CD4-positive, alpha-beta T cell (primary cell): Measurements from ENCODE around the gene GGNBP2. TPM values are rescaled to one million over a fixed set of nuclear protein-coding genes. Genes with fewer than 3 reads are reported as not detected.

Source experiments
- ATAC-seq: fragments of 200-7000 bp; cut with Tn5 transposase; one replicate; pipeline ENCODE4 v1.10.0; 2022; ENCODE audit warnings: mild to moderate bottlenecking; ENCODE audit not compliant: poor library complexity
- CTCF ChIA-PET: fragments of 350-600 bp; sonication (Branson Sonifier 250); formaldehyde crosslinking; loops from one replicate; lab custom pipeline; 2021; ENCODE audit warnings: antibody characterized with exemption, inconsistent platforms; lab: Charles Lee
- POLR2A ChIA-PET: fragments of 350-600 bp; sonication (Branson Sonifier 250); formaldehyde crosslinking; loops from one replicate; lab custom pipeline; 2021; ENCODE audit warnings: antibody characterized with exemption, inconsistent platforms; lab: Charles Lee
- DNase-seq, 14 experiments: peaks; one replicate each; pipeline ENCODE4 v3.0.0-alpha.2; 2013 to 2020; ENCODE audit warnings: mixed read lengths in 2 of 14
- H3K27ac ChIP-seq, 2 donors: one replicate each; pipeline versions ENCODE4 v1.5.1 to v1.7.0; 2013; ENCODE audit warnings: low read length in 2 of 2, low read depth in 1 of 2, mild to moderate bottlenecking in 1 of 2
- H3K27me3 ChIP-seq, 2 experiments: 1 replicate in 1 of 2; 2 replicates in 1 of 2; pipeline versions ENCODE4 v1.6.1 to v1.7.0; 2013; ENCODE audit warnings: low read length in 2 of 2, control low read depth in 1 of 2, mild to moderate bottlenecking in 1 of 2, moderate library complexity in 1 of 2; ENCODE audit not compliant: insufficient read depth in 2 of 2, control insufficient read depth in 1 of 2
- H3K36me3 ChIP-seq: one replicate; pipeline ENCODE4 v1.6.1; 2013; ENCODE audit warnings: low read length, control low read depth; ENCODE audit not compliant: insufficient read depth
- H3K4me1 ChIP-seq: one replicate; pipeline ENCODE4 v1.6.1; 2013; ENCODE audit warnings: low read length, control low read depth; ENCODE audit not compliant: insufficient read depth
- H3K4me3 ChIP-seq: one replicate; pipeline ENCODE4 v1.5.1; 2013; ENCODE audit warnings: mild to moderate bottlenecking, low read length, moderate library complexity
- H3K9me3 ChIP-seq, 2 experiments: 1 replicate in 1 of 2; 2 replicates in 1 of 2; pipeline versions ENCODE4 v1.6.1 to v1.7.0; 2013; ENCODE audit warnings: low read length in 2 of 2, mild to moderate bottlenecking in 2 of 2, control low read depth in 1 of 2, moderate library complexity in 1 of 2; ENCODE audit not compliant: control insufficient read depth in 1 of 2, insufficient read depth in 1 of 2
- H3K27ac Mint-ChIP-seq: one replicate; pipeline ENCODE4 v1.8.0; 2020; ENCODE audit warnings: mixed read lengths
- H3K27me3 Mint-ChIP-seq: one replicate; pipeline ENCODE4 v1.8.0; 2021; ENCODE audit warnings: mixed read lengths
- H3K36me3 Mint-ChIP-seq: one replicate; pipeline ENCODE4 v1.8.0; 2021; ENCODE audit warnings: low read depth, mixed read lengths
- H3K4me1 Mint-ChIP-seq: one replicate; pipeline ENCODE4 v1.8.0; 2021; ENCODE audit warnings: low read depth, mixed read lengths
- H3K4me3 Mint-ChIP-seq: one replicate; pipeline ENCODE4 v1.8.0; 2020; ENCODE audit warnings: mild to moderate bottlenecking, mixed read lengths
- H3K9me3 Mint-ChIP-seq: one replicate; pipeline ENCODE4 v1.8.0; 2020; ENCODE audit warnings: mixed read lengths
- intact Hi-C, 2 experiments: fragments of 100-400 bp; cut with DNase I in 1 of 2; cut with micrococcal nuclease in 1 of 2; formaldehyde crosslinking; loops; one replicate each; pipeline versions ENCODE4 v1.15.1 to v1.9.0; 2023 to 2025; cut with DNase I, micrococcal nuclease
- total RNA-seq, 174 experiments: library from RNA in 2 of 174; stranded (reverse) in 2 of 174; gene quantifications; one replicate each; pipeline ENCODE4 v1.2.3 and lab custom pipeline; 2021 to 2026
- TF ChIP-seq, protein P1 (sequence below): fragments of 200-600 bp; IDR thresholded peaks from one replicate; pipeline ENCODE4 v1.8.0; 2022; ENCODE audit warnings: antibody characterized with exemption, mild to moderate bottlenecking

The GGNBP2 gene
- total RNA-seq, 2 experiments from 2014 or later, result 216 to 228 TPM

DNA sequence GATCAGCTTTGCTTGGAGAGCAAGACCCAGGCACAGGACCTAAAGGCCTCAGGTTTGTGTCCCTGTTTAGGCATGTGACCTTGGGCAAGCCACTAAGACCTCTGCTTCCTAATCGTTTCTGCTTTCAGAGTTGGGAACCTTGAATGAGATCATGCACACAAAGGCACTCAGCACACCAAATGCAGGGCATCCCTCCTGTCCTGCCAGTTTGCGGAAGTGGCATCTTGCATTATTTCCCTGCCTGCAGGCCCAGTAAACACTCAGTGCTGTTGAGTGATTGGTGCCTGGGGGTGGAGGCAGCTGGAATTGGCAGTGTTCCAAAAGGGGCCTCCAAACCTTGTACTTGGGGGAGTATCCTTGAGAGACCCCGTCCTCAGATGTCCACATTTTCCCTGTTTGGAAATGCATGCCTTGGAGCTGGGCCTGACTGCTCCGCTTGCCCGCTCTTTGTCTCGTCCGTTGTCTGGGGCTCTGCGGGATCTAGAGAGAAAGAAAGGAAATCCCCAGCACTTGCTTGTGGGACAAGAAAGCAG is 85.3 kb downstream of the GGNBP2 start:
- intact Hi-C loops, result loop anchor here (1.0 to 2.0 kb wide), 7 partner anchors 77 to 743 kb away; no protein-coding TSS in a partner anchor
- ChIA-PET CTCF (interaction anchor here (1.5 kb wide), 1 partner anchor 417 kb away, joined by 13 read pairs; no protein-coding TSS in a partner anchor), POLR2A (no interaction called here)
- DNase-seq (no peak), ATAC-seq (no peak)
- Histone ChIP-seq H3K27me3 (peaks cover 4 to 16% of the 10 kb centered on the region in 2 experiments), H3K27ac (no peak overlapping the region), H3K4me1 (peaks cover 3% of the 10 kb centered on the region), H3K4me3 (no peak overlapping the region), H3K36me3 (no peaks in the 10 kb centered on the region), H3K9me3 (peaks cover 0 to 4% of the 10 kb centered on the region in 2 experiments)
- Mint-ChIP-seq H3K4me3 (no peak overlapping the region), H3K27me3 (peaks cover 20% of the 10 kb centered on the region), H3K27ac (no peak overlapping the region), H3K9me3 (no peaks in the 10 kb centered on the region), H3K36me3 (no peaks in the 10 kb centered on the region), H3K4me1 (peaks cover 3% of the 10 kb centered on the region)
- TF ChIP-seq, protein P1, sequence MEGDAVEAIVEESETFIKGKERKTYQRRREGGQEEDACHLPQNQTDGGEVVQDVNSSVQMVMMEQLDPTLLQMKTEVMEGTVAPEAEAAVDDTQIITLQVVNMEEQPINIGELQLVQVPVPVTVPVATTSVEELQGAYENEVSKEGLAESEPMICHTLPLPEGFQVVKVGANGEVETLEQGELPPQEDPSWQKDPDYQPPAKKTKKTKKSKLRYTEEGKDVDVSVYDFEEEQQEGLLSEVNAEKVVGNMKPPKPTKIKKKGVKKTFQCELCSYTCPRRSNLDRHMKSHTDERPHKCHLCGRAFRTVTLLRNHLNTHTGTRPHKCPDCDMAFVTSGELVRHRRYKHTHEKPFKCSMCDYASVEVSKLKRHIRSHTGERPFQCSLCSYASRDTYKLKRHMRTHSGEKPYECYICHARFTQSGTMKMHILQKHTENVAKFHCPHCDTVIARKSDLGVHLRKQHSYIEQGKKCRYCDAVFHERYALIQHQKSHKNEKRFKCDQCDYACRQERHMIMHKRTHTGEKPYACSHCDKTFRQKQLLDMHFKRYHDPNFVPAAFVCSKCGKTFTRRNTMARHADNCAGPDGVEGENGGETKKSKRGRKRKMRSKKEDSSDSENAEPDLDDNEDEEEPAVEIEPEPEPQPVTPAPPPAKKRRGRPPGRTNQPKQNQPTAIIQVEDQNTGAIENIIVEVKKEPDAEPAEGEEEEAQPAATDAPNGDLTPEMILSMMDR, result no peak

DNA sequence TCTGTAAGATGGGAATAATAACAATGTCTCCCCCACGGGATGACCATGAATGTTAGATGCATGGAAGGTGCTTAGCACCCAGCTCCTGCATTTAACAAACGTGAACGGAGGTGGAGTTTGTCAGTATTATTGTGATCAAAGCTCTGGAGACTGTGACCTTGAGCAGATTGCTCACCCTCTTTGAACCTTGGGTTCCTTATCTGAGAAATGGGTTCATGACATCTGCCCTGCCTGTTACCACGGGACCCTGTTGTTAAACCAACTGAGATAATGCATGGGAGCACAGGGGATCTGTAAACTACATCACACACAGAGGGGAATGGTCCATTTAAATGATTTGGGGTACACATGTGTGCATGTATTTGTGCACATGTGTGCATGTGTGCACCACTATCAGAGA is 86.3 kb downstream of the GGNBP2 start:
- ATAC-seq (no peak), DNase-seq (no peak)
- intact Hi-C loops, result loop anchor here in 1 of 2 experiments (2.0 kb wide), 1 partner anchor 124 kb away; no protein-coding TSS in a partner anchor
- peaks cover 0 to 4% of the 10 kb centered on the region in 2 experiments for H3K9me3 ChIP-seq
- peaks cover 4 to 16% of the 10 kb centered on the region in 2 experiments for H3K27me3 ChIP-seq
- Mint-ChIP-seq H3K27ac (no peak overlapping the region), H3K27me3 (peaks cover 26% of the 10 kb centered on the region), H3K4me3 (no peak overlapping the region), H3K36me3 (no peaks in the 10 kb centered on the region), H3K9me3 (no peaks in the 10 kb centered on the region), H3K4me1 (peaks cover 3% of the 10 kb centered on the region)
- TF ChIP-seq, protein P1, result no peak
- H3K4me3 ChIP-seq, result no peak overlapping the region
- H3K27ac ChIP-seq, result no peak overlapping the region
- ChIA-PET CTCF (no interaction called here), POLR2A (no interaction called here)
- H3K36me3 ChIP-seq, result no peaks in the 10 kb centered on the region
- no peaks in the 10 kb centered on the region for H3K4me1 ChIP-seq

DNA sequence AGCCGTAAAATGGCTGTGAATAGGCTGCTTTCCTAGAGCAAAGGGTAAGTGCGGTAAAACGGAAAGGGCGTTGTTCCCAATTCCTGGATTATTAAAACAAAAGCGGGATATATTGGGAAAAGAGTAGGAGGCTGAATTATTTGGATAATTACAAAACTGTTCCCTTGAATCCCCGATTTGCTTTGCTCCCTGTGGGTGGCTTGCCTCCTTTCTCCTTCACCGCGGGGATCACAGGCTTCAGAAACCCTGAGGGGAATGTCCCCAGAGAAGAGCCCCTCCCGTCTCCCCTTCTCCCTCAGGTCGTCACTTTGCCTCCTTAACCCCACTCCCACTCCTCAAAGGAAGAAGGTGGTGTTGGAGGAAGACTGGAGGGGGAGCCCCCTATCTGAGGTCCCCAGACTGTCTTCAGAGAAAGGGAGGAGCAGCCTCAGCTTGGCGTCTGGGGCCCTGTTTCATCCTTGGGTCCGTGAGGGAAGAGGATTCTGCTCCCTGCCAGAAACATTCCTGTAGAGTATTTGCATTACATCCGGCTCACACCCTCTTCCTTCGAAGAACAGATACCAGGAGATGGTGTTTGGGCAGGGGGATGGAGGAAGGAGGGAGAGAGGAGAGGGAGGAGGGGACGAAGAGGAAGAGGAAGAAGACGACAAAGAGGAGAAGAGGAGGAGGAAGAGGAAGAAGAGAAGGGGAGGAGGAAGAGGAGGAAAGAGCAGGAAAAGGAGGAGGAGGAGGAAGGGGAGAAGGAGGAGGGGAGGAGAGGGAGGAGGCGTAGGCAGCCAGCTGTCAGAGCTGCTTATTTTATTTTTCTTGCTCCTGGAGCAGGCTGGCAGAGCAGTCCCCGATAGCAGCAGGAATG is 88.4 kb downstream of the GGNBP2 start:
- no peak overlapping the region for H3K27ac ChIP-seq
- POLR2A ChIA-PET, result no interaction called here
- no peaks in the 10 kb centered on the region for H3K36me3 ChIP-seq
- DNase-seq (no peak), ATAC-seq (no peak)
- H3K27me3 ChIP-seq, result peaks cover 4 to 16% of the 10 kb centered on the region in 2 experiments
- no peak overlapping the region for H3K27ac Mint-ChIP-seq
- H3K4me3 ChIP-seq, result no peak overlapping the region
- intact Hi-C loops, result no loop called here
- H3K4me1 ChIP-seq, result no peaks in the 10 kb centered on the region
- H3K27me3 Mint-ChIP-seq, result peaks cover 38% of the 10 kb centered on the region
- TF ChIP-seq, protein P1, result no peak
- no peaks in the 10 kb centered on the region for H3K36me3 Mint-ChIP-seq
- no peak overlapping the region for H3K4me3 Mint-ChIP-seq
- H3K9me3 Mint-ChIP-seq, result no peaks in the 10 kb centered on the region
- peaks cover 3% of the 10 kb centered on the region for H3K4me1 Mint-ChIP-seq
- CTCF ChIA-PET, result no interaction called here
- H3K9me3 ChIP-seq, result peaks cover 0 to 4% of the 10 kb centered on the region in 2 experiments

Other genes starting within 250 kb of the GGNBP2 start
- gene TBC1D3G, start 221.0 kb upstream of the GGNBP2 start, total RNA-seq, result not detected
- gene TBC1D3H, start 156.5 kb upstream of the GGNBP2 start, total RNA-seq, result not detected
- gene ZNHIT3, start 58.2 kb upstream of the GGNBP2 start, total RNA-seq, result 10 to 100 TPM; 70.2 to 73.9 TPM
- gene MYO19, start 10.1 kb upstream of the GGNBP2 start, total RNA-seq, result 10 to 100 TPM; 64.4 to 70.5 TPM
- 1 to 10 TPM; 3.3 to 3.4 TPM for gene PIGW, start 9.9 kb upstream of the GGNBP2 start, total RNA-seq
- 1 to 10 TPM; 2.9 to 4.0 TPM for gene DHRS11, start 47.0 kb downstream of the GGNBP2 start, total RNA-seq
- gene MRM1, start 56.7 kb downstream of the GGNBP2 start, total RNA-seq, result 1 to 10 TPM in 1 of 2 experiments, under 1 TPM in 1; 0.81 to 1.1 TPM